Mesendoderm (in vitro differentiated cells): ENCODE measurements around the gene SNRPB.

Source experiments
- DNase-seq: peaks from one replicate; pipeline ENCODE4 v3.0.0; 2013
- H2AK5ac ChIP-seq: 2 replicates; pipeline ENCODE4 v1.6.1; 2013; ENCODE audit warnings: low read length, inconsistent platforms
- H2BK120ac ChIP-seq: 2 replicates; pipeline ENCODE4 v1.6.1; 2013; ENCODE audit warnings: low read depth, mild to moderate bottlenecking, low read length, moderate library complexity, mixed read lengths
- H2BK15ac ChIP-seq: replicated peaks from 2 replicates; pipeline ENCODE4 v1.6.1; 2013; ENCODE audit warnings: low read depth, mild to moderate bottlenecking, moderate library complexity
- H2BK5ac ChIP-seq: 2 replicates; pipeline ENCODE4 v1.6.1; 2013; ENCODE audit warnings: low read length, inconsistent platforms
- H3K18ac ChIP-seq: 2 replicates; pipeline ENCODE4 v1.6.1; 2013; ENCODE audit warnings: mild to moderate bottlenecking, low read length, mixed read lengths
- H3K23ac ChIP-seq: one replicate; pipeline ENCODE4 v1.6.1; 2013; ENCODE audit warnings: low read length
- H3K27ac ChIP-seq: 2 replicates; pipeline ENCODE4 v1.5.1; 2013; ENCODE audit warnings: low read depth, mild to moderate bottlenecking, inconsistent platforms, low read length, moderate library complexity
- H3K27me3 ChIP-seq: 2 replicates; pipeline ENCODE4 v1.6.1; 2013; ENCODE audit warnings: low read length, control low read depth, mild to moderate bottlenecking, inconsistent platforms; ENCODE audit not compliant: insufficient read depth, poor library complexity
- H3K36me3 ChIP-seq: 2 replicates; pipeline ENCODE4 v1.6.1; 2013; ENCODE audit warnings: low read length, inconsistent platforms; ENCODE audit not compliant: control insufficient read depth, insufficient read depth
- H3K4ac ChIP-seq: one replicate; pipeline ENCODE4 v1.6.1; 2013; ENCODE audit warnings: low read depth, mild to moderate bottlenecking, low read length, moderate library complexity
- H3K4me1 ChIP-seq: 2 replicates; pipeline ENCODE4 v1.6.1; 2013; ENCODE audit warnings: low read depth, low read length, inconsistent platforms; ENCODE audit not compliant: control insufficient read depth
- H3K4me2 ChIP-seq: 2 replicates; pipeline ENCODE4 v1.6.1; 2013; ENCODE audit warnings: low read length
- H3K4me3 ChIP-seq: 2 replicates; pipeline ENCODE4 v1.5.1; 2013; ENCODE audit warnings: mild to moderate bottlenecking, low read length
- H3K56ac ChIP-seq: one replicate; pipeline ENCODE4 v1.6.1; 2013; ENCODE audit warnings: low read length
- H3K79me1 ChIP-seq: 2 replicates; pipeline ENCODE4 v1.6.1; 2013; ENCODE audit warnings: low read length, inconsistent platforms
- H3K79me2 ChIP-seq: 2 replicates; pipeline ENCODE4 v1.6.1; 2013; ENCODE audit warnings: mild to moderate bottlenecking, low read length; ENCODE audit not compliant: control insufficient read depth, insufficient read depth
- H3K9ac ChIP-seq: 2 replicates; pipeline ENCODE4 v1.6.1; 2013; ENCODE audit warnings: low read length, inconsistent platforms
- H4K5ac ChIP-seq: one replicate; pipeline ENCODE4 v1.6.1; 2013; ENCODE audit warnings: low read length
- H4K8ac ChIP-seq: one replicate; pipeline ENCODE4 v1.6.1; 2013; ENCODE audit warnings: low read depth, mild to moderate bottlenecking, control low read depth, low read length, moderate library complexity
- WGBS: extraction: QIAGEN DNeasy Blood & Tissue Kit; methylation state at CpG from one replicate; pipeline ENCODE4 v1.1.7; 2013; ENCODE audit warnings: low lambda C conversion rate, missing lambda C conversion rate; ENCODE audit not compliant: insufficient coverage; ENCODE audit errors: extremely low coverage; 5-methylcytosine and 5-hydroxymethylcytosine counted together

The SNRPB gene

DNA sequence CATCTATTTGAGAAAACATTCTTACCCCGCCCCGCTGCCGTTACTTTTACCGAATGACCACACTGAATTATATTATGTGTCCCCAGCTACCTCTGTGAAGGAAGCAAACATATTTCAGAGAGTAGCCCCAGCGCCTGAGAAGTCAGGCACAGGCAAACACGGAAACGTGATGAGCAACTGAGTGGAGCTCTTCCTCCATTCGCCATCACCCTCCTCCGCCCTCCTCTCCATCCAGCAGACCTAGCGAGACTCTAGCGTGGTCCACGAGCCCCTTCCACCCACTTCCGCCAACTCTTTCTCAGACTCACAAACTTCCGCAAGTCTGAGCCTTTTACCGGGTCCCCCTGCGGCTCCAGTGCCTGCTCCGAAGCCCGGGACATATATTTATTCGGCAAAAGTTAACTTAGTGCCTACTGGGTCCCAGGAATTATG lies 582 bp downstream of the SNRPB start:
- DNase-seq: peak; percentile 52
- H3K4ac ChIP-seq: peak overlapping the region; percentile 97

DNA sequence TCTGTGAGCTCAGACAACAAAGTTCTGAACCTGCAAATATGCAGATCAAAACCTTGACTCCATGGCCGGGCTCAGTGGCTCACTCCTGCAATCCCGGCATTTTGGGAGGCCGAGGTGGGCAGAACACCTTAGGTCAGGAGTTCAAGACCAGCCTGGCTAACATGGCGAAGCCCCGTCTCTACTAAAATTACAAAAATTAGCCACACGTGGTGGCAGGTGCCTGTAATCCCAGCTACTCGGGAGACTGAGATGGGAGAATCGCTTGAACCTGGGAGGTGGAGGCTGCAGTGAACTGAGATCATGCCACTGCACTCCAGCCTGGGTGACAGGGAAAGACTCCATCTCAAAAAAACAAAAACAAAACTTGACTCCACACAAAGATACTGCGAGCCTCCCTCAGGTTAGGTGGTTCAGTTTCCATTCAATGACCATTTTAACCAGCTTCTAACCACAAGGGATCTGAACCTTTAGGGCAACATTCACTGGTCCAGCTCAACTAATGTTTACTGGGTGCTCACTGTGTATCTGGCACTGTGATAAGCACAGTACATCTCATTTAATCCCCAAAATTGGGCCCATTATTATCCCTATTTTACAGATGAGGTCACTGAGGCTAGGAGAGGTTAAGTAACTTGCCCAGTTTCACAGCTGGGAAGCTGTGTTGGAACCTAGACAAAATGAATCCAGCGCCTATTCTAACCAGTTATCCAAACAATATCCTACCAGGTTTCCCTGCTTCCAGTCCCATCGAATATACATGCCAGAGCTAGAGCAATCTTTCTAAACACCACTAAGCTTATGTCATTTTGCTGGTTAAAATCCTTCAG lies 1.8 kb downstream of the SNRPB start:
- WGBS: no CpG with 5 or more reads among the region's 11 CpGs
- DNase-seq: no peak
- H3K79me1 ChIP-seq: peaks cover 13% of the 10 kb centered on the region
- H4K8ac ChIP-seq: no peak overlapping the region
- H3K56ac ChIP-seq: peak overlapping the region; percentile 97
- H3K4me1 ChIP-seq: peaks cover 2% of the 10 kb centered on the region
- H3K36me3 ChIP-seq: peaks cover 14% of the 10 kb centered on the region
- H3K4me2 ChIP-seq: peak overlapping the region; percentile 59
- no peak overlapping the region for H2AK5ac ChIP-seq
- peaks cover 50% of the 10 kb centered on the region for H3K79me2 ChIP-seq
- H2BK15ac ChIP-seq: no peak overlapping the region
- H2BK5ac ChIP-seq: no peak overlapping the region
- no peak overlapping the region for H3K23ac ChIP-seq
- H3K4ac ChIP-seq: no peak overlapping the region
- no peak overlapping the region for H3K18ac ChIP-seq
- H3K9ac ChIP-seq: peak overlapping the region; percentile 99
- H2BK120ac ChIP-seq: no peak overlapping the region
- H3K27ac ChIP-seq: no peak overlapping the region
- H4K5ac ChIP-seq: no peak overlapping the region
- no peaks in the 10 kb centered on the region for H3K27me3 ChIP-seq
- H3K4me3 ChIP-seq: peak overlapping the region; percentile 46

More for the DNA sequence above, 582 bp downstream of the SNRPB start:
- H2AK5ac ChIP-seq: peak overlapping the region; percentile 67
- H3K56ac ChIP-seq: peak overlapping the region; percentile 97
- no peak overlapping the region for H2BK120ac ChIP-seq
- H3K36me3 ChIP-seq: peaks cover 10% of the 10 kb centered on the region
- WGBS: no CpG with 5 or more reads among the region's 19 CpGs
- H3K79me1 ChIP-seq: peaks cover 10% of the 10 kb centered on the region
- H3K79me2 ChIP-seq: peaks cover 47% of the 10 kb centered on the region
- no peak overlapping the region for H4K5ac ChIP-seq
- peak overlapping the region; percentile 40 for H4K8ac ChIP-seq
- H3K4me1 ChIP-seq: peaks cover 2% of the 10 kb centered on the region
- H3K9ac ChIP-seq: peak overlapping the region; percentile 99
- no peak overlapping the region for H2BK15ac ChIP-seq
- peak overlapping the region; percentile 97 for H3K4me3 ChIP-seq
- no peak overlapping the region for H3K23ac ChIP-seq
- H3K4me2 ChIP-seq: peak overlapping the region; percentile 57
- H3K18ac ChIP-seq: peak overlapping the region; percentile 51
- H2BK5ac ChIP-seq: peak overlapping the region; percentile 12
- peak overlapping the region; percentile 82 for H3K27ac ChIP-seq
- no peaks in the 10 kb centered on the region for H3K27me3 ChIP-seq

DNA sequence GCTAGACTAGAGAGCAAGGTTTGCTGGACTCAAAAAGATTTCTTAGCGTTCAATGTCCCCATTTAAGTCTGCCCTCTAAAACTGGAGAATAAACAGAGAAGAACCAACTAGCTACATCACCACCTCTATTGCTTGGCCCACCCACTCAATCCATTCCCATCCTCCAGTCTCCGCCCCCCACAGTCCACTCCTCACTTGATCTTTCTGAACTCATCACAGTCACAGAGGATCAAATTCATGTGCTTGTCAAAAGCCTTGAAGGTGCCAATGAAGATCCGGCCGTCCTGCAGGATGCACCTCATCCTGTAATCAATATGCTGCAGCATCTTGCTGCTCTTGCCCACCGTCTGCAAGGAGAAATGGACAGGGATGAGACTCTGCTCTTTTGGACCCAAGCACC lies 3.2 kb downstream of the SNRPB start:
- H3K23ac ChIP-seq: no peak overlapping the region
- WGBS: no CpG with 5 or more reads among the region's 5 CpGs
- H3K4me1 ChIP-seq: peaks cover 2% of the 10 kb centered on the region
- H2BK120ac ChIP-seq: no peak overlapping the region
- H3K27ac ChIP-seq: no peak overlapping the region
- no peak overlapping the region for H3K18ac ChIP-seq
- H2BK15ac ChIP-seq: no peak overlapping the region
- H3K4ac ChIP-seq: no peak overlapping the region
- H3K4me3 ChIP-seq: no peak overlapping the region
- no peak overlapping the region for H3K9ac ChIP-seq
- no peak overlapping the region for H3K4me2 ChIP-seq
- H3K36me3 ChIP-seq: peaks cover 27% of the 10 kb centered on the region
- H3K79me2 ChIP-seq: peaks cover 50% of the 10 kb centered on the region
- H2BK5ac ChIP-seq: no peak overlapping the region
- H4K5ac ChIP-seq: no peak overlapping the region
- no peak overlapping the region for H4K8ac ChIP-seq
- no peak overlapping the region for H2AK5ac ChIP-seq
- DNase-seq: no peak
- H3K56ac ChIP-seq: no peak overlapping the region
- H3K79me1 ChIP-seq: peaks cover 15% of the 10 kb centered on the region
- H3K27me3 ChIP-seq: no peaks in the 10 kb centered on the region

DNA sequence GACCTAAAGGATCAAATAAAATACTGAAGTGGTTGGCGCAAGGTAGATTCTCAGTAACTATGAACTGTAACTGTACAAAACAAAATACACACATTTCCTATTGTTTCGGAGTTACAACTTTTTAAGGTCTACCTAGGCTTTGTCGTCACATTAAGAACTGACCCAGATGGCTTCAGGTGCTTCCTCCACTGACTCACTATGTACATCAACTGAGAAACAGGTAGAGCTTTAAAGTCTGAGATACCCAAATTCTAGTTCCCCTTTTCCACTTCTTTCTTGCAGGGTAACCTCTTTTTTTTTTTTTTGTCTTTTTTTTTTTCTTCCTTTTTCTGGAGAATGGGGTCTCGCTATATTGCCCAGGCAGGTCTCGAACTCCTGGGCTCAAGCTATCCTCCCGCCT lies 5.5 kb downstream of the SNRPB start:
- H3K27ac ChIP-seq: no peak overlapping the region
- H3K79me2 ChIP-seq: peaks cover 46% of the 10 kb centered on the region
- no peak overlapping the region for H3K4me2 ChIP-seq
- peaks cover 2% of the 10 kb centered on the region for H3K4me1 ChIP-seq
- H3K79me1 ChIP-seq: peaks cover 15% of the 10 kb centered on the region
- no peaks in the 10 kb centered on the region for H3K27me3 ChIP-seq
- no peak overlapping the region for H4K8ac ChIP-seq
- H3K4me3 ChIP-seq: no peak overlapping the region
- no peak overlapping the region for H3K56ac ChIP-seq
- no peak overlapping the region for H4K5ac ChIP-seq
- H3K9ac ChIP-seq: no peak overlapping the region
- peaks cover 38% of the 10 kb centered on the region for H3K36me3 ChIP-seq
- no CpG with 5 or more reads among the region's 6 CpGs for WGBS
- H2BK15ac ChIP-seq: no peak overlapping the region
- no peak overlapping the region for H2BK5ac ChIP-seq
- no peak for DNase-seq
- no peak overlapping the region for H2AK5ac ChIP-seq
- H2BK120ac ChIP-seq: no peak overlapping the region
- H3K4ac ChIP-seq: no peak overlapping the region
- no peak overlapping the region for H3K23ac ChIP-seq
- H3K18ac ChIP-seq: no peak overlapping the region

DNA sequence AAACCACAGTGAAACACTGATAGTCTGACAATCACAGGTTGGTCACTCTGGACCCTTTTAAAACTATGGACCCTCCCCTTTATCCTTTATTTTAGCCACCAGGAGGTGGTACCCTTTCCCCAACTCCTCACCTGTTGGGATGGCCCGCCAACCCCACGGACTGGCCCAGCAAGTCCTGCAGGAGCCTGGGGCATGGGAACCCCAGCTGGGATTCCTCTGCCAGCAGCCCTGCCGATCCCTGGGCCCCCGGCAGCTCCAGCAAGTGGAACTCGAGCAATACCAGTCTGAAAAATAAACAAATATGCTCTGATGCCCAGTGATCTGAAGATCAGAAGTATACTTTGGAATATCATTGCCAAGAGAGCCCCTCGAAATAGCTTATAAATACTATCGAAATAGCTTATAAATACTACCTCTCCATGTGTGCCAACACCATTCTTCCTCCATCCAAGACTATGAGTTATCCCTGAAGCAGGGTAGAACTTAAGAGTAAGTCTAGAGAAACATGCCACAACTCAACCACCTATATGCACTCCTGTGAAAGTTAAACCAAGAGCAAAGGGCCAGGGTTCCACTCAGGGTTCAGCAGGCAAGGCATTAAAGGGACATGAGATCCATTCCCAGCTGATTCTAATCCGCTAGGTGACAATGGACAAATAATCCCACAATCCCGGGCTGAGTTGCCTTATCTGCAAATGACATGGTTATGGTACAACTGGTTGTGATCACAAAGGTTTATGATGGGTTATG lies 6.8 kb downstream of the SNRPB start:
- no peak overlapping the region for H2BK15ac ChIP-seq
- no peak overlapping the region for H4K5ac ChIP-seq
- H2BK5ac ChIP-seq: no peak overlapping the region

More for the DNA sequence above, 6.8 kb downstream of the SNRPB start:
- no peak for DNase-seq
- no peak overlapping the region for H3K23ac ChIP-seq
- H3K79me1 ChIP-seq: peaks cover 15% of the 10 kb centered on the region
- H3K27ac ChIP-seq: no peak overlapping the region
- no peak overlapping the region for H3K56ac ChIP-seq
- peaks cover 33% of the 10 kb centered on the region for H3K79me2 ChIP-seq
- no peak overlapping the region for H2AK5ac ChIP-seq
- no peak overlapping the region for H3K18ac ChIP-seq
- no peak overlapping the region for H3K9ac ChIP-seq
- H4K8ac ChIP-seq: no peak overlapping the region
- peaks cover 38% of the 10 kb centered on the region for H3K36me3 ChIP-seq
- no CpG with 5 or more reads among the region's 9 CpGs for WGBS
- H3K4me1 ChIP-seq: no peaks in the 10 kb centered on the region
- H3K4ac ChIP-seq: no peak overlapping the region
- no peaks in the 10 kb centered on the region for H3K27me3 ChIP-seq
- no peak overlapping the region for H3K4me2 ChIP-seq
- H2BK120ac ChIP-seq: no peak overlapping the region
- H3K4me3 ChIP-seq: no peak overlapping the region
